WERI-Rb-1 (cell line): ENCODE data around the gene RAB3C.
"Not testable (repeated sequence)": the region's sequence is repeated elsewhere in the genome, so short reads cannot be mapped to it uniquely, and the experiment has no call there.

ENCODE experiments used
- DNase-seq: peaks from one replicate; pipeline ENCODE4 v3.0.0-alpha.2; 2020
- H3K27ac ChIP-seq: fragments of 250-450 bp; sonication (Bioruptor Pico); 2 replicates; pipeline ENCODE4 v1.5.1; 2020; ENCODE audit warnings: mild to moderate bottlenecking, moderate library complexity
- H3K27me3 ChIP-seq: fragments of 250-450 bp; sonication (Bioruptor Pico); 2 replicates; pipeline ENCODE4 v1.5.1; 2021; ENCODE audit warnings: mild to moderate bottlenecking, low read depth, moderate library complexity; ENCODE audit not compliant: insufficient read depth, severe bottlenecking
- H3K36me3 ChIP-seq: fragments of 250-450 bp; sonication (Bioruptor Pico); 2 replicates; pipeline ENCODE4 v1.5.1; 2020; ENCODE audit warnings: mild to moderate bottlenecking, moderate library complexity
- H3K4me3 ChIP-seq: 2 replicates; pipeline ENCODE4 v1.5.1; 2011; ENCODE audit warnings: low read depth, mild to moderate bottlenecking, control low read depth, low read length
- H3K9me3 ChIP-seq: fragments of 250-450 bp; sonication (Bioruptor Pico); 2 replicates; pipeline ENCODE4 v1.5.1; 2021; ENCODE audit warnings: mild to moderate bottlenecking, moderate library complexity; ENCODE audit not compliant: severe bottlenecking
- TF ChIP-seq, protein P1 (sequence below): IDR thresholded peaks from 2 replicates; pipeline ENCODE4 v1.5.1; 2011; ENCODE audit warnings: low read depth, mild to moderate bottlenecking, control low read depth, inconsistent platforms, low read length

The RAB3C gene

DNA sequence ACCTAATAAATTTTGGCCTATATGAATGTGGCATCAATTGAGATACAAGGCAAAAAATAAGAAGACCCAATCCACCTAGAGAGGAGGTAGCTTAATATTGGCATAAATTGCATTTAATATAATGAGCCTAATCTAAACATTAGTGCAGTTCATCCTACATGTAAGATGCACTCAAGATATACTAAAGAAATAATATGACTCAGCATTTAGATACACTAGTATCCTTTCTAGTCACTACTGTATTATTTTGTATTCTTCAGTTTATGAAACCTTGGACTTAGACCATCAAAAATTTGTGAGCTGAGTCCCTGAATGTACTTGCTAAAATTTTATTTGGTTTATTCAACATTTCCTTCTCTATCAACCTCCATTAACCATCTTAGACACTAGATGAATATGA is 104.7 kb downstream of the RAB3C start:
- no peaks in the 10 kb centered on the region for H3K27me3 ChIP-seq
- H3K4me3 ChIP-seq = no peak overlapping the region
- no peak overlapping the region for H3K27ac ChIP-seq
- DNase-seq = no peak
- H3K9me3 ChIP-seq = no peaks in the 10 kb centered on the region
- no peaks in the 10 kb centered on the region for H3K36me3 ChIP-seq
- TF ChIP-seq, protein P1, sequence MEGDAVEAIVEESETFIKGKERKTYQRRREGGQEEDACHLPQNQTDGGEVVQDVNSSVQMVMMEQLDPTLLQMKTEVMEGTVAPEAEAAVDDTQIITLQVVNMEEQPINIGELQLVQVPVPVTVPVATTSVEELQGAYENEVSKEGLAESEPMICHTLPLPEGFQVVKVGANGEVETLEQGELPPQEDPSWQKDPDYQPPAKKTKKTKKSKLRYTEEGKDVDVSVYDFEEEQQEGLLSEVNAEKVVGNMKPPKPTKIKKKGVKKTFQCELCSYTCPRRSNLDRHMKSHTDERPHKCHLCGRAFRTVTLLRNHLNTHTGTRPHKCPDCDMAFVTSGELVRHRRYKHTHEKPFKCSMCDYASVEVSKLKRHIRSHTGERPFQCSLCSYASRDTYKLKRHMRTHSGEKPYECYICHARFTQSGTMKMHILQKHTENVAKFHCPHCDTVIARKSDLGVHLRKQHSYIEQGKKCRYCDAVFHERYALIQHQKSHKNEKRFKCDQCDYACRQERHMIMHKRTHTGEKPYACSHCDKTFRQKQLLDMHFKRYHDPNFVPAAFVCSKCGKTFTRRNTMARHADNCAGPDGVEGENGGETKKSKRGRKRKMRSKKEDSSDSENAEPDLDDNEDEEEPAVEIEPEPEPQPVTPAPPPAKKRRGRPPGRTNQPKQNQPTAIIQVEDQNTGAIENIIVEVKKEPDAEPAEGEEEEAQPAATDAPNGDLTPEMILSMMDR = no peak

DNA sequence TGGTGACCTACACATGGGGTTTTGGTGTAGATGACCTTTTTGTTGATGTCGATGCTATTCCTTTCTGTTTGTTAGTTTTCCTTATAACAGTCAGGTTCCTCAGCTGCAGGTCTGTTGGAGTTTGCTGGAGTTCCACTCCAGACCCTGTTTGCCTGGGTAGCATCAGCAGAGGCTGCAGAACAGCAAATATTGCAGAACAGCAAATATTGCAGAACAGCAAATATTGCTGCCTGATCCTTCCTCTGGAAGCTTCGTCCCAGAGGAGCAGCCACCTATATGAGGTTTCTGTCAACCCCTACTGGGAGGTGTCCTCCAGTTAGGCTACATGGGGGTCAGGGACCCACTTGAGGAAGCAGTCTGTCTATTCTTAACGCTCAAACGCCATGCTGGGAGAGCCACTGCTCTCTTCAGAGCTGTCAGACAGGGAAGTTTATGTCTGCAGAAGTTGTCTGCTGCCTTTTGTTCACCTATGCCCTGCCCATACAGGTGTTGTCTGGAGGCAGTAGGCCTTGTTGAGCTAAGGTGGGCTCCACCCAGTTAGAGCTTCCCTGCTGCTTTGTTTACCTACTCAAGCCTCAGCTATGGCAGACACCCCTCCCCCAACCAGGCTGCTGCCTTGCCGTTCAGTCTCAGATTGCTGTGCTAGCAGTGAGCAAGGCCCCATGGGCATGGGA is 116.3 kb downstream of the RAB3C start:
- H3K4me3 ChIP-seq, DNase-seq, H3K27me3 ChIP-seq, H3K9me3 ChIP-seq, H3K36me3 ChIP-seq, H3K27ac ChIP-seq: not testable (repeated sequence)

DNA sequence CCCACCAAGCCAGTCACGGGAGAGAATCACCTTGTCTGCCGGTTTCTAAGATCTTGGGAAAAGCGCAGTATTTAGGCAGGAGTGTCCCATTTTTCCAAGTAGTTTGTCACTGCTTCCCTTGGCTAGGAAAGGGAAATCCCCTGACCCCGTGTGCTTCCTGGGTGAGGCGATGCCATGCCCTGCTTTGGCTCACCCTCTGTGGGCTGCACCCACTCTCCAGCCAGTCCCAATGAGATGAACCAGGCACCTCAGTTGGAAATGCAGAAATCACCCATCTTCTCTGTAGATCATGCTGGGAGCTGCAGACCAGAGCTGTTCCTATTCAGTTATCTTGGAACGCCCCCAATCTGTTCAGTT is 116.9 kb downstream of the RAB3C start:
- Histone ChIP-seq H3K36me3 (no peaks in the 10 kb centered on the region), H3K27me3 (no peaks in the 10 kb centered on the region), H3K27ac (no peak overlapping the region), H3K9me3 (no peaks in the 10 kb centered on the region), H3K4me3 (no peak overlapping the region)
- TF ChIP-seq, protein P1 = no peak
- DNase-seq = no peak

DNA sequence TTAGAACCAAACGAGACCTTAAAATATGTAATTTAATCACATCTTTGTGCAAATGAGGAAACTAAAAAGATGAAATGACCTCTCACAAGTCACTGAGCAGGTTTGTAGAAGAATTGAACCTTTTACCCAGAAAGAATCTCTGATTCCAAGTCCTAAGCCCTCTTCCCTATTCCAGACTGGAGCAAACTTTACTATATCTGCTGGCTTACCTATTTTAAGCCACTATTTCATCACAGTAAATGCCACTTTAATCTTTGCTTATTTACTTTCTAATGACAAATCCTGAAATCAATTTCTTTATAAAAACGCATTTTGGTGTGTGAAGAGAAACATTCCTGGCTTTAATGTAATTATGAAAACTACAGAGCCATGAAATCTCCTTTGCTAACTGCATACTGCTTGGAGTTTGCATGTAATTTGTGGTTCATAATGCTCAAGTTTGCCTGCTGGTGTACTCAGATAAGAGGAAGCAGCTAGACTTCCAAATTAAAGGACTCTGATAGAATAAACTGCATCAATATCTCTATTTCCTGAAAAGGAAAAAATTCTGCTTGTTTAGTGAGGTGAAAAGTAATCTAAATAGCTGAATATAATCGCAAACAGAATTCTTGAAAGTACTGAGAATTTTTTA is 121.2 kb downstream of the RAB3C start:
- DNase-seq = no peak
- no peaks in the 10 kb centered on the region for H3K36me3 ChIP-seq
- H3K27me3 ChIP-seq = no peaks in the 10 kb centered on the region
- H3K4me3 ChIP-seq = no peak overlapping the region
- TF ChIP-seq, protein P1 = no peak
- H3K9me3 ChIP-seq = no peaks in the 10 kb centered on the region
- no peak overlapping the region for H3K27ac ChIP-seq

DNA sequence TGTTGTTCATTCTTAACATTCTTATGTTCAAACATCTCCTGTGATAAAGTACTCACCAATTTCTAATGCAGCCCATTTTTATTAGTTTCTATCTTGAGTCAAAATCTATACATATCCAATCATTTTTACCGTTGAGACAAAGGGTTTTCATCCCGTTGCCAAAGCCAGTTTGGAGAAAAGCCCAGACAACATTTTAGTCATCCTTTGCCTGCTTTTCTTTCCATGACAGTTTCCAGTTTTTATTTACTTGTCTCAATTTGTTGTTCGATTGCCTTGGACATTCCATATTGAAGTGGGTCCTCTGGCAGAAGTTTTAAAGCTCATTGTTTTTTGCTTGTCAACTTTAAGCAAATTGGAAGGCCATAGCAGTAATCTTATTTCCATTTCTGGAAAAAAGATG is 123.9 kb downstream of the RAB3C start:
- Histone ChIP-seq H3K27ac (no peak overlapping the region), H3K27me3 (no peaks in the 10 kb centered on the region), H3K9me3 (no peaks in the 10 kb centered on the region), H3K36me3 (no peaks in the 10 kb centered on the region), H3K4me3 (no peak overlapping the region)
- TF ChIP-seq, protein P1 = no peak
- DNase-seq = no peak

DNA sequence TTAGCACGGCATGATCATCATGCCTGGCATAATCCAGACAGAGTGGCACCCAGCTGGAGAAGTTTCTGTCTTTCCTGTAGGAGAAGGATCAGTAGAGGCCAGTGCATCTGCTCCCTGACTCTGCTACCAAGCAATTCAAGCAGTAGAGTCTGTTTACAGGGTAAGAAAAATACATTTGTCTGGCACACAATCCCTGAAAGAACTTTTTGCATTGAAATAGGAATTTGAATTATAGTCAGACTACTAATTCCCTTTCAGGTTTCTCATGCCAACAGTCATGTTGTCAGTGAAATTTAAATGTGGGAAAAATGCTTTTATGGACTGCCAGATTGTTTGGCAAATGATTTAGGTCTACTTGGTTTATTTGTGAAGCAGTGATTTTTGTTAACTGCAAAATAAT is 125.6 kb downstream of the RAB3C start:
- DNase-seq = no peak
- Histone ChIP-seq H3K9me3 (no peaks in the 10 kb centered on the region), H3K36me3 (no peaks in the 10 kb centered on the region), H3K27ac (no peak overlapping the region), H3K27me3 (no peaks in the 10 kb centered on the region), H3K4me3 (no peak overlapping the region)
- TF ChIP-seq, protein P1 = no peak

DNA sequence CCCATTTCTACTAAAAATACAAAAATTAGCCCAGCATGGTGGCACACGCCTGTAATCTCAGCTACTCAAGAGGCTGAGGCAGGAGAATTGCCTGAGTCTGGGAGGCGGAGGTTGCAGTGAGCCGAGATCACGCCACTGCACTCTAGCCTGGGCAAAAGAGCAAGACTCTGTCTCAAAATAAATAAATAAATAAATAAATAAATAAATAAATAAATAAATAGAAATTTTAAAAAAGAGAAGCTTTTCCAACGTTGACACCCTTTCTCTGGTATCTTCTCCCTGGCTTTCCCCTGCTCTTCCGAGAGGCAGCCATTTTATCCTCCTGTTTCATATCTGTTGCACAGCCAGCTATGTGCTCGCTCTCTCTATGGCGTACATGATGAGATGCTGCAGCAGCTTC is 127.5 kb downstream of the RAB3C start:
- H3K4me3 ChIP-seq, H3K36me3 ChIP-seq, H3K27ac ChIP-seq, DNase-seq, H3K9me3 ChIP-seq, H3K27me3 ChIP-seq: not testable (repeated sequence)
